Occipital lobe (tissue), 2 donors: Measurements from ENCODE around the gene PRCP. TPM values are rescaled to one million over a fixed set of nuclear protein-coding genes. Genes with fewer than 3 reads are reported as not detected.
"Not testable (repeated sequence)": the region's sequence is repeated elsewhere in the genome, so short reads cannot be mapped to it uniquely, and the experiment has no call there.

Experiments used
- DNase-seq: peaks from one replicate; lab custom pipeline; 2025; lab: John Stamatoyannopoulos, UW
- total RNA-seq: library from RNA; depleted of rRNA; stranded (reverse); fragments of >200 nt; gene quantifications from one replicate; pipeline ENCODE4 v1.2.3, GENCODE V29; 2014

The PRCP gene
- 29.8 TPM for total RNA-seq

- DNase-seq: peak; percentile 85
Measured at GRCh38 chr11:82900277-82901164, at the start of gene PRCP. Gene PRCP, minus strand, starts transcription at chr11:82900430. Its CDS starts 28 bp downstream, at chr11:82900402.

DNA sequence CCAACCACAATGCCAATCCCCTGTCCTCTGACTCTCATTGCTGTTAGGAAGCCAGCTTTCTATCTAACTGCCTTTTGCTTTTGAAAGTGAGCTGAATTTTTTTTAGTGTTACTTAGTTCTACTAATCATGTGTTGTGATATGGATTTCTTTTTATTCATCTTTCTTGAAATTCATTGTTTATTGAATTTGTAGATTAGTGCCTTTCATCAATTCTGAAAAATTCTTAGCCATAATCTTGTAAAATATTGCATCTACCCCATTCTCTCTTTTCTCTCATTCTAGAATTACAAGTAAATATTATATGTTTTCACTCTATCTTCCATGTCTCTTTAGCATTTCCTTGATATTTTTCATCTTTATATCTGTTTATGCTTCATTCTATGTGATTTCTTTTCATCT, 49.1 kb upstream of the PRCP start:
- DNase-seq: no peak

DNA sequence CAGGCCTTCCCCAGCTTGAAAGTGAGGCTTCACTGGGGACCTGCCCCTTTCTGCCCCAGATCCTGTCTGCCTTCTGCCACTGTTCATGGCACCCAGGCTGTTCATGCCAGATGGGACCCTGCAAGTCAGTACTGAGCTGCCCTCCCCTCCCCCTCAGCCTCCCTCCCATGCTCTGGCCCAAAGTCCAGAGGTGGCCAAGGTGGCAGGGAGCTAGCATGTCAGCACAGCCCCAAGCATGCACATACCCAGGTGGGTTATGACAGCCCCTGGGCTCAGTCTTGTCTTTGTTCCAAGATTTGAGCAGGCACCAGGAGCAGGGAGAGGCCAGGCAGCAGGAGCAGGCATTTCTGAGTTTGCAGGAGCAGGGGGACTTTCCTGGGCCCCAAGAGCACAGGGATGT, 45.5 kb upstream of the PRCP start:
- DNase-seq: no peak

DNA sequence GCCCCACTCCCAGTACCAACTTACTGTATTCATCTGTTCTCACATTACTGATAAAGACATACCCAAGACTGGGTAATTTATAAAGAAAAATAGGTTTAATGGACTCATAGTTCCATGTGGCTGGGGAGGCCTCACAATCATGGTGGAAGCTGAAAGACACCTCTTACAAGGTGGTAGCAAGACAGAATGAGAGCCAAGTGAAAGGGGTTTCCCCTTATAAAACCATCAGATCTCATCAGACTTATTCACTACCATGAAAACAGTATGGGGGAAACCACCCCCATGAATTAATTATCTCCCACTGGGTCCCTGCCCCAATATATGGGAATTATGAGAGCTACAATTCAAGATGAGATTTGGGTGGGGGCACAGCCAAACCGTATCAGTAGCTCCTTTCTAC, 44.8 kb upstream of the PRCP start:
- not testable (repeated sequence) for DNase-seq

GRCh38 chr11:82944198-82944597, 44.0 kb upstream of the PRCP start:
- DNase-seq: no peak

DNA sequence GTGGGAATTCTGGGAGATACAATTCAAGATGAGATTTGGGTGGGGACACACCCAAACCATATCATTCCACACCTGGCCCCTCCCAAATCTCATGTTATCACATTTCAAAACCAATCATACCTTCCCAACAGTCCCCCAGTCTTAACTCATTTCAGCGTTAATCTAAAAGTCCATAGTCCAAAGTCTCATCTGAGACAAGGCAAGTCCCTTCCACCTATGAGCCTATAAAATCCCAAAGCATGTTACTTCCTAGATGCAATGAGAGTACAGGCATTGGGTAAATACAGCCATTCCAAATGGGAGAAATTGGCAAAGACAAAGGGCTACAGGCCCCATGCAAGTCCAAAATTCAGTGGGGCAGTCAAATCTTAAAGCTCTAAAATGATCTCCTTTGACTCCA, 43.2 kb upstream of the PRCP start:
- not testable (repeated sequence) for DNase-seq

DNA sequence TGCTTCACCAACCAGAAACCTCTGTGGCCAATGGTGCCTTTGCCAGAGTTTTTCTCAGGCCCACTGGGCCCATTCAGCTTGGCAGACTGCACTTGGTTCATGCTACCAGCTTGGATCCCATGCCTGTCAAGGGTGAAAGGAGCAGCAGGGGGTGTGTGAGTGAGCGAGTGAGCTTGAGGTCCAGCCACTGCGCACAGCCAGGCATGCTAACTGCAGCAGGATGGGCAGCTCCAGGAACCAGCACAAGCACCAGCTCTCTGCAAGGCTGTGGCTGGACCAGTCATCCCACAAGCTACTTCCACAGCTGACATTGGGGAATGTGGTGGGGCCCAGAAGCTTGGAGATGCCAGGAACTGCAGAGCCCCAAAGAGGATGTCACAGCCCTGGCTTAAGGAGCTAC, 42.1 kb upstream of the PRCP start:
- no peak for DNase-seq

DNA sequence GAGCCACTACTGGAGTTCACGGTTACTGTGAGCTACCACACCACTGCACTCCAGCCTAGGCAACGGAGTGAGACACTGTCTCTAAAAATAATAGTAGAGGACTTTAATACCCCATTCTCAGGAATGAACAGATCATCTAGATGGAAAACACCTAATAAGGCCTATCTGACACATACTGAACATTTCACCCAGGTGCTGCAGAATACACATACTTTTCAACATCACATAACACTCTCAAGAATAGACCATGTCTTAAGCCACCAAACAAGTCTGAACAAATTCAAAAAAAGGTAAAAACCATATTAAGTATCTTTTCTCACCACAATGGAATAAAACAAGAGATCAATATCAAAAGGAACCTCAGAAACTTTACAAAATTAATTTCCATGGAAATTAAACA, 39.2 kb upstream of the PRCP start:
- no peak for DNase-seq

GRCh38 chr11:82937554-82937953, 37.3 kb upstream of the PRCP start:
- DNase-seq: no peak

DNA sequence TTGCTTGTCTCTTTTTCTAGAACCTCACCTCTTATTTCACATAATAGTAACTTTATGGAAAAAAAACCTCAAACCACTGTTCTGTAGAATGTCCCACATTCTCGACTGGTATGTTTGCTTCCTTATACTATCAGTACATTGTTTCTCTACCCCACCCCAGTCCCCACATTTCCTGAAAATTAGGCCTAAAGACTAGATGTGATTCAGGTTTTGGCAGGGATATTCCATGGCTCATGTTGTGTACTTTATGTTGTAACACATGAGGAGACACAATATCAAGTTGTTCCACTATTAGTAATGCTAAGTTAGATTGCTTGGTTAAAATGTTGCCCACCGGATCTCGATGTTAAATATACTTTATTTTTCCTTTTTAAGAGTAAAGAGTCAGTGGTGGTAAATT, 36.0 kb upstream of the PRCP start:
- DNase-seq: no peak

DNA sequence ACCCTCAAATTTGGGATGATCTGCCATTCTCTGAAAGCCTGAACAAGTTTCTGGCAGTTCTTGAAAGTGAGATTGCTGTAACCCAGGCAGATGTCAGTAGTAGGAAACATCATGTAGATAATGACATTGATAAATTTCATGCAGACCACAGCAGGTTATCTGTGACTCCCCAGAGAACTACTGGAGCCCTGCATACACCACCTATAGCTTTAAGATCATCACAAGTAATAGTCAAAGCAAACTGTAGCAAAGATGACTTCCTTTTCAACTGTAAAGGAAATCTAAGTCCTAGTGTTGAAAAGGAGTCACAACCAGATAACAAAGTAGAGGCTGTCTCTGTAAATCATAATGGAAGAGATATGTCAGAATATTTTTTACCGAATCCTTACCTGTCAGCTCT, 32.3 kb upstream of the PRCP start:
- DNase-seq: no peak

GRCh38 chr11:82930734-82931133, 30.5 kb upstream of the PRCP start:
- DNase-seq: no peak

DNA sequence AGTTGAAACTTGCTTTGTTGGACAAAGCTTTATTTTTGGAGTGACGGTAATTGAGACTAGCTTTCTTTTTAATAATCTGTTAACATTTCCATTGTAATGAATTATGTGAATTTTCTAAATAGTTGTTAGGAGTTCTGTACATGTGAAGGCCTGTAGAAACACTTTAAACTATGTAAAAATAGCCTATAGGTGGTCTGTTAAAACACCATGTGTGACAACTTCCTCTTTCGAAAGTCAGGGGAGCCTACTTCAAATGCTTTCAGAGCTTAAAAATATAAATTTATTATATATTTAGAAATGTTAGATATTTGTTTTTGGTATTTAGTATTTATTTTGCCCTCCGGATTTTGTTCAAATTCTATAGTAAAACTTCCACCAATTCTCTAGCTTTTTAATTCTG, 30.0 kb upstream of the PRCP start:
- no peak for DNase-seq

DNA sequence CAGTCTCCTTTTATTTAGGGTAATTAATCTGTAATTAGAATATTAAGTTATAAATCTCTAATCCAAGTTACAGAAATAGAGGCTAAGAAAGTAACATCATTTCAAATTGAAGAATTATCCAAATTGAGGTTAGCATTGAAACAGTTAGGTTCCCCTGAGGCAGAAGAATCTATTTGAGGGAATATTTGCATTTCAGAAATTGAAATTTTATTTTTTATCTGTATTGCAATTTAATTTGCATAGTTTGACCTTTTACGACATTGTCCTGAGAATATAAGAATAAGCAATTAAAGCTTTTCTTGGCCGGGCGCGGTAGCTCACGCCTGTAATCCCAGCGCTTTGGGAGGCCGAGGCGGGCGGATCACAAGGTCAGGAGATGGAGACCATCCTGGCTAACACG, 28.9 kb upstream of the PRCP start:
- no peak for DNase-seq

GRCh38 chr11:82927264-82927880, 27.1 kb upstream of the PRCP start:
- no peak for DNase-seq

DNA sequence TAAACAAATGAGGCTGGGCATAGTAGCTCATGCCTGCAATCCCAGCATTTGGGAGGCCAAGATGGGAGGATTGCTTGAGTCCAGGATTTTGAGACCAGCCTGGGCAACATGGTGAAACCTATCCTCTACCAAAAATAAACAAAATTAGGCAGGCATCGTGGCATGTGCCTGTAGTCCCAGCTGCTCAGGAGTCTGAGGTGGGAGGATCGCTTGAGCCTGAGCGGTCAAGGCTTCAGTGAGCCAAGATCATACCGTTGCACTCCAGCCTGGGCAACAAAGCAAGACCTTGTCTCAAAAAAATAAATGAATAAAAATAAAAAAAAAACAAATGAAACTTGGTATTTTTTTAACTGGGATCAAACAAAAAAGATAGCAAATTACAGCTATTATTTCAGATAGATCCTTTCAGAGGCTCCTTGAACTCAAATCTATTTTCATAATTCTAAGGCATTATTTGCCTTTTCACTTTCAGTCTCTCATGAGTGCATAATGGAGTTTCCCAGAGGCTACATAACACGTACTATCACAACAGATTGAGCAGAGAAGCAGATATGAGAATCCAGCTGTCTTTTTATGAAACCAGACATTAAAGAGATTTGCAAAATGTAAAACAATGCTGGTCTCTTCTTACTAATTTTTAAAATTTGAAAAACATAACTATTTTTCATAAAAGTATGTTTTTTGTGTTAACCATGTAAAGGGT, 24.4 kb upstream of the PRCP start:
- DNase-seq: no peak

DNA sequence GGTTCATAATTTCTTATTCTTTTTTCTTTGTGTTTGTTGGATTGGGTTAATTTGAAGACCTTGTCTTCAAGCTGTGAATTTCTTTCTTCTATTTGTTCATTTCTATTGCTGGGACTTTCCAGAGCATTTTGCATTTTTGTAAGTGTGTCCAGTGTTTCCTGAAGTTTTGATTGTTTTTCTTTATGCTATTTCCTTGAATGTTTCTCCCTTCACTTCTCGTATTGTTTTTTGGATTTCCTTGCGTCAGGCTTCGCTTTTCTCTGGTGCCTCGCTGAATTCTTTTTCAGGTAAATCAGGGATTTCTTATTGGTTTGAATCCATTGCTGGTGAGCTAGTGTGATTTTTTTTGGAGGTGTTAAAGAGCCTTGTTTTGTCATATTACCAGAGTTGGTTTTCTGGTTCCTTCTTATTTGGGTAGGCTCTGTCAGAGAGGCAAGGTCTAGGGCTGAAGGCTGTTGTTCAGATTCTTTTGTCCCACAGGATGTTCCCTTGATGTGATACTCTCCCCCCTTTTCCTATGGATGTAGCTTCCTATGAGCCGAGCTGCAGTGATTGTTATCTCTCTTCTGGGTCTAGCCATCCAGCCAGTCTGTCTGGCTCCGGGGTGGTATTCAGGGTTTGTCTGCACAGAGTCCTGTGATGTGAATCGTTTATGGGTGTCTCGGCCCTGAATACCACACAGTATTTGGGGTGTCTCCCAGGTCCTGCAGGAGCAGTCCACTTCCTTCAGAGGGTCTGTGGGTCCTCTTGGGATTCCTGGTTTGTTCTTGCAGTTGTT, 22.4 kb upstream of the PRCP start:
- not testable (repeated sequence) for DNase-seq

GRCh38 chr11:82920227-82920626, 20.0 kb upstream of the PRCP start:
- not testable (repeated sequence) for DNase-seq

DNA sequence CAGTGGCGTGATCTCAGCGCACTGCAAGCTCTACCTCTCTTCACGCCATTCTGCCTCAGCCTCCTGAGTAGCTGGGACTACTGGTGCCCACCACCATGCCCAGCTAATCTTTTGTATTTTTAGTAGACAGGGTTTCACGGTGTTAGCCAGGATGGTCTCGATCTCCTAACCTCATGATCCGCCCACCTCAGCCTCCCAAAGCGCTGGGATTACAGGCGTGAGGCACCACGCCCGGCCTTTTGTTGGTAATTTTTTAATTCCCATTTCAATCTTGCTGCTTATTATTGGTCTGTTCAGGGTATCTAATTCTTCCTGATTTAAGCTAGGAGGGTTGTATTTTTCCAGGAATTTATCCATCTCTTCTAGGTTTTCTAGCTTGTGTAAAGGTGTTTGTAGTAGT, 19.6 kb upstream of the PRCP start:
- not testable (repeated sequence) for DNase-seq

GRCh38 chr11:82909015-82909640, 8.9 kb upstream of the PRCP start:
- DNase-seq: no peak

DNA sequence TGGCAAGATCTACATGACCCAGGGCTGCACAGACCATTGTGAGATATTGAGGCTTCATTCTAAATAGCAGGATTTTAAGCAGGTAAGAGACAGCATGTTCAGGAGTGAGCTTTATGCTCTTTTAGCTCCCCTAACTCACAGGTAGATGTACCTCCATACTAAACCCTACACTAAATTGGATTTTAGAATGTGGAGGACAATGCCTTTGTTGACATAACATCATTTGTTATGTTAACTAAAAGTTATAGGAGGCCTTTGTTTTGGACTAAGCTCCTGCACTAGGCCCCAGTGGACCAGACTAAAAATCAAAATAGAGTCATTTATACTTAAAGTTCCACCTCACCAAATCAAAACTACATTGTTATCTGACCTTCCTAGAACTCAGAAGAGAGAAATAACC, 8.1 kb upstream of the PRCP start:
- no peak for DNase-seq
